GM21381 (cell line): ENCODE measurements around the gene MPHOSPH6.
"Not testable (repeated sequence)": the region's sequence is repeated elsewhere in the genome, so short reads cannot be mapped to it uniquely, and the experiment has no call there.

ENCODE experiments used
- ATAC-seq: cut with Tn5 transposase; IDR thresholded peaks from one replicate; pipeline ENCODE4 v1.9.1; 2021; ENCODE audit warnings: mild to moderate bottlenecking, moderate library complexity; ENCODE audit not compliant: unreplicated experiment

The MPHOSPH6 gene

DNA sequence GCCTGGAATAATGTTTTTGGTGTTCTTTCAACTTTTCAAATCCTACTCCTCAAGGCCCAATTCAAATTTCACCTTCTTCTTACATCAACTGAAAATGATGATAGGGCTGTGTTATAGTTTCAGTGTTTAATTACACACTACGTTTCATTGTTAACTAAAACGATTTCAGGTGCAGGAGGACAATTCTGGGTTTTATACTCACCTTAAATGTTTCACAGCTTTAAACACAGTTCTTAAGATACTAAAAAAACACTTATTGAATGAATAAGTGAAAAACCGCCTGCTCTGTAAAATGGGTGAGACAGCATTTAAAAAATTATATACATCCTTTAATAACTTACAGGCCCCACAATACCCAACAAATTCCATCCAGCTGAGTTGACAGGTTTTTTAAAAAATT is 6.2 kb upstream of the MPHOSPH6 start:
- no peak for ATAC-seq

DNA sequence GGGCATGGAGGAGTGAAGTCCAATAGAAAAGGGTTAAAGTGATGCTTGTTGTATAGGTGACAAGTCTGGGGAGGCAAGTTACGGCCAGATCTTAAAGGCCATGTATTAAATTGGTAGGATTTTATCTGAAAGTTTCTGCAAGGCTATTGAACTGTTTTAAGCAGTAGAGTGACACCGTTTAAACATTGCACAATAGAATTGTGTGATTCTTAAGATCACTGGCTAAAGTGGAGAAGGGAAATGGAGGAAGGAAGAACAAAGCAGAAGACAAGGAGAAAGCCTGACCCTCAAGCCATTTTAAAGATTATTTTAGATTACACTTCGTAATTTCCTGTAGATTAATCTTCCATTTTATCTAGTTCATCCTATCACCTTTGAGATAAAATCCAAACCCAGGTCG is 5.6 kb upstream of the MPHOSPH6 start:
- ATAC-seq, result no peak

DNA sequence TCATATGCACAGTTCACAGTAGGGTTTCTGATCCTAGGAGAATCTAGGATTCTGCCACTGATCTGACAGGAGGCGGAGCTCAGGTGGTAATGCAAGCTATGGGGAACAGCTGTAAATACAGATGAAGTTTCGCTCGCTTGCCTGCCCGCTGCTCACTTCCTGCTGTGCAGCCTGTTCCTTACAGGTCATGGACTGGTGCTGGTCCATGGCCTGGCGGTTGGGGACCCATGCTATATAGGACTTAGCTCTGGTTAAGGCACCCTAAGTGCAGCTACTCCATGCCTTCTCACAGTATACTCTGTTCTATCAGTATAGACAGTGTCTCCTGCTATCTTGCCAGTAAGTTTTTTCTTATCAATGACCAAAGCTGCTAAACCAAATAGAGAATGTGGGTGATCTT is 2.4 kb downstream of the MPHOSPH6 start:
- no peak for ATAC-seq

DNA sequence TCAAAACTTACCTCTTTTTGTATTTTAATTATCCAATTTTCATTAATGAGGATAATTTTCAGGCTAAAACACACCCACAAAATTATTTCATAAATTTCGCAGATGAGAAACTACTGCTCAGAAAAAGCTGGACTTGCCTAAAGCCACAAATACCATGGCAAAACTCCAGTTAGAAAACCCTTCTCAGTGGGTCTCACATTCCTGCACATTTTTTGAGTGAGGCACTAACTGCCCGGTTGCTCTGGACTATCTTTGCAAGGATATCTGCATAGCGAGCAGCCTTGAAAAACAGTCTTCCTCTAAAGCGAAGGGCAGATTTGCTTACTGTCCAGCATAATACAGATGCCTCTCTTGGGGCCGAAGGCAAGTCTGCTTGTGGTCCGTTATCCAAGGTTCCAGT is 9.8 kb downstream of the MPHOSPH6 start:
- no peak for ATAC-seq

DNA sequence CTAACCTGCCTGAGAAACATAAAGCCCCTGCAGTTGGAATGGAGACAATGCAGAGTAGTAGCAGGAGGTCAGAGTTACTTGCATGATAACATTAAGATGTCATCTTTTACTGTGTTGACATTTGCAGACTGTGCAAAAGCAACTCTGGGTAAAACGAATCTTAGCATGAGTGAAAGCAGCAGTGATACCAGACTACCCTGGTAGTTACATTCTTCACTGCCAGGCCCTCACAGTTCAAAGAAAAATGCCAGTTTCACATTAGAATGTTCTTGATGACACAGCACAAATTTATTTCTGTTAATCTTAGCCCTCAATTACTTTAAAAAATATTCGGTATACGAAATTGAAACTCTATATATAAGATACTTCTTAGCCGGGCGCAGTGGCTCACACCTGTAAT is 12.2 kb downstream of the MPHOSPH6 start:
- ATAC-seq, result no peak

DNA sequence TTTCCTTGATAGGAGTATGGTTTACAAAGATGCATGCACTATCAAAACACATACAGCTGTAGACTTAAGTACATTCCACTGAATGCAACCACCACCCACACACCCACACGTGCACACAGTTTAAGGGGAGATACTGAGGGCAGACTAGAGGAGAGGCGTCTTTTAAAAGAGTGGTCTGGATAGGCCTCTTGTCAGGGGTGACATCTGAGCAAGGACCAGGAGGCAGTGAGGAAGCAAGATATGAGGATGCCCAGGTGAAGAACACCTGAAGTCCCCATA is 12.6 kb downstream of the MPHOSPH6 start:
- no peak for ATAC-seq

DNA sequence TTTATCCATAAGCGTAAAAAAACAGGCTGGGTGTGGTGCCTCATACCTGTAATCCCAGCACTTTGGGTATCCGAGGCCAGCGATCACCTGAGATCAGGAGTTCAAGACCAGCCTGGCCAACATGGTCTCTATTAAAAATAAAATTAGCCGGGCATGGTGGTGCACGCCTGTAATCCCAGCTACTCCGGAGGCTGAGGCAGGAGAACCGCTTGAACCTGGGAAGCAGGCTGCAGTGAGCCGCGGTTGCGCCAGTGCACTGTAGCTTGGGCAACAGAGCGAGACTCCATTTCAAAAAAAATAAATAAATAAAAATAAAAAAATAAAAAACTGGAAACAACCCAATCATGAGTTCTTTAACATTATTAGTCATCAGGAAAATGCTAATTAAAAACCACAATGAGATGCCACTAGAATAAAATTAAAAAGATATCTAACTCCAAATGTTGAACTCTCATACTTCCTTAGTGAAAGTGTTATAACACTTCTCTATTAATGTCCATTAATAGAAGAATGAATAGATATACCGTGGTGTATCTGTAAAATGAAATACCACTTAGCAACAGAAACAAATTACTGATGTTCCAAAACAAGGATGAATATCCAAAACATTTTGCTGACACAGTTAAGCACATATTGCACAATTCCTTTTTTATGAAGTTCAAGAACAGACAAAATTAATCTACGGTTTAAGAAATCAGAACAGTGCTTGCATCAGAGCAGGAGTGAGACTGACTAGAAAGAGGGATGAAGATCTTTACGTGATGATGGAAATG is 13.1 kb downstream of the MPHOSPH6 start:
- ATAC-seq, result no peak

DNA sequence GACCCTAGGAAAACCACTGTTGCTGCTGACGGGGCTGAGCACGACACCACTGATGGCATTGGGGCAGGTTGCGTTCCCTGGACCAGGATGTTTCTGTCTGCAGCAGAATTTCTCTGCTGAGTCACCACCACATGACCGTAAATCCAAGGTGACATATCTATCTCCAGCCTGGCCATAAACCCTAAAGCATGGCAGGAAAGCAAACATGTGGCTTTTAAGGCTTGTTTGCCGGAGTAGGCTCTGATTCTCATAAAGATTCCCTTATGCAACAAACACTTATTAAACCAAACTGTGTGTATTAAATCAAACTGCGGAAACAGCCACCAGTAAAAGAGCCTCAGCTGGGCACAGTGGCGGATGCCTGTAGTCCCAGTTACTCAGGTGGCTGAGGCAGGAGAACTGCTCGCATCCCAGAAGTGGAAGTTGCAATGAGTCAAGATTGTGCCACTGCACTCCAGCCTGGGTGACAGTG is 17.3 kb downstream of the MPHOSPH6 start:
- no peak for ATAC-seq

DNA sequence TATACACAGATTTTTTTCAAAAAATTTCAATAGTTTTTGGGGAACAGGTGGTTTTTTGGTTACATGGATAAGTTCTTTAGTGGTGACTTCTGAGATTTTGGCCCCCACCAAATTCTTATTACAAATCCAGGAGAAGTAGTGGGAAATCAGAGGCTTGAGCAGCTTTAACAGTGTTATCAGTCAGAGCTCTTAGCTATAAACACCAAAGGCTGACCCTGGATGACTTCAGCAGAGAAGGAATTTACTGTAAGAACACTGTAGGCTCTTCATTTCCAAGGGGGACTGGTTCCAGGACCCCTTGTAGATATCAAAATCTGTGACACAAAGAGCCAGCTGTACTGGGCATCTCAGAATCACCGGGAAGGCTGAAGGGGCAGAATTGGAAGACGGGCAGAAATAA is 17.8 kb downstream of the MPHOSPH6 start:
- ATAC-seq, result no peak

DNA sequence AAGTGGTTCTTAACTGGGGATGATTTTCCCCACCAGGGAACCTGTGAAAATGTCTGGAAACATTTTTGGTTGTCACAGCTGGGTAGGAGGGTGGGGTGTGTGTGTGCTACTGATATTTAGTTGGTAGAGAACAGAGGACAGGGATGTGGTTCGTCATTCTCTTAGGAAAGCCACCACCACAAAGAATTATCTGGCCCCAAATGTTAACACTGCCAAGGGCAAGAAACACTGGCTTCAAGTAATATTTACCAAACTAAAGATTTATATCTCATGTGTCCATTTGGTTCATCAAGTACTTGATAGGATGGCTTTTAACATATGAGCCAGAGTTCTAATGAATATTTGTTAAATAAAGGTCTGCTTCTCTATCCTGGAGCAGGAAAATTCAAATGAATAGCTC is 19.5 kb downstream of the MPHOSPH6 start:
- ATAC-seq, result no peak

DNA sequence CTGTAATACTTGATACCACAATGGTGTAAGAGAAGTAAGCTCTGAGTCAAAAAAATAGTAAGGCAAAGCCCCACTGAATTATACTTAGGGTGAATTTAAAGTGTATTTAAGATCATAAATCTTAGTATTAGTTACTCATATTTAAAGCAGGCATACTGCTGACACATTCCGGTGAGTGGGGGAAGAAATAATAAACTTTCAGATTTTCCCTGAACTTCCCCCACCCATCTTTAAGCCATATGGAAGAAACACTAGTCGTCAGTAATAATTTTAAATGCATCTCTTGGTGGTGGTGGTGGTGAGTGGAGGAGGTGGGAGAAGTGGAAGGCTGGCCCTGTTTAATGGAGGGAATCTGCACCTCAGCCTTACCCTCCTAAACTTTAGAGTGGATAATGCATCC is 20.5 kb downstream of the MPHOSPH6 start:
- ATAC-seq, result no peak

DNA sequence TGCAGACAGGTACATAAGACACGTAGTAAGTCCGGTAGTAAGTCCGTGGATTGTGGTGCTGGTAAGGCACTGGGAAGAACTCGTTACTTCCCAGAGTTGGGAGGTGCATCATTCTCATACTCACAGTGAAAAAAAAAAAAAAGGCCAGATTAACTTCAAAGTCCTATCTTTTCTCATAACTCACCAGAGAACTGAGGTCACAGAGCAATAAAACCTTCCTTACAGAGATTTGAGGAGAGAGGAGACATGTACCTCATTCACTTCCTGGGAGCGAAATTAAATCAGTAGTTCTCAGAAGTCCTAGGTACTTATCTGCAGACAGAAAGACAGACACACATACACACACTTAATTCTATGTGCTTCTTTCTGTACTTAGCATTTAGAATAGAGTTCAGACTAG is 22.5 kb downstream of the MPHOSPH6 start:
- ATAC-seq, result no peak

DNA sequence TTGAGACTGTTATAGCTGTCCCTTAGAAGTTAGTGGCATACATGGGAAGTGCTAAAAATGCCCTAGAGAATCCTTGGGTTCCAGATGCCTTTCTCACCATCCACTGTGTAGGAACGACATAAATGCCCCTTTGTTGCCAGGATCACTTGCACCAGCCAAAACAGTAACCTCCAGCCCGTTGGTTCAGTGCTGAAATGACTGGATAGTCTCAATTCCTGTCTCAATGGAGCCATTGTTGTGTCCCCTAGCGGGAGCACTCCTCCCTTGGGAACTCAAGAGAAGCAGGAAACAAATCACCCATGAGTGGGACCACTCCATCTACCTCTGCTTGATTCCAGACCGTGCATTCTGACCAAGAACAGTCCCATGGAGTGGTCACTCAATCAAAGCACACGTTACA is 23.1 kb downstream of the MPHOSPH6 start:
- no peak for ATAC-seq

DNA sequence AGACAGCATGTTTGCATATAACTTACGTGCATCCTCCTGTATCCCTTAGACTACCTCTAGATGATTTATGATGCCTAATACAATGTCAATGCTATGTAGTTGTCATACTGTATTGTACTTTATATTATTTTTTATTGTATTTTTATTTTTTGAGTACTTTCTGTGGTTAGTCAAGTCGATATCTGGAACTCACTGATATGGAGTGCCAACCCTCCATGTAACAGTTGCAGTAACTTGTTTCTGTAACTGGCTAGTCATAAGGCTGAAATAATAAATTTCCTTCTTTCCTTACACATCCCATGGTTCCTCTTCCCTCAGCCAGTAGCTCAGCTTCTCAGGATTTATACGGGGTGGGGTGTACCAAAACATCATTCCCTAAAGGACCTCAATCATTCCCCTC is 23.5 kb downstream of the MPHOSPH6 start:
- no peak for ATAC-seq

DNA sequence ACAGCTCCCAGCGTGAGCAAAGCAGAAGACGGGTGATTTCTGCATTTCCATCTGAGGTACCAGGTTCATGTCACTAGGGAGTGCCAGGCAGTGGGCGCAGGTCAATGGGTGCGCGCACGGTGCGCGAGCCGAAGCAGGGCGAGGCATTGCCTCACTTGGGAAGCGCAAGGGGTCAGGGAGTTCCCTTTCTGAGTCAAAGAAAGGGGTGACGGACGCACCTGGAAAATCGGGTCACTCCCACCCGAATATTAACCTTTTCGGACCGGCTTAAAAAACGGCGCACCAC is 30.8 kb downstream of the MPHOSPH6 start:
- not testable (repeated sequence) for ATAC-seq

DNA sequence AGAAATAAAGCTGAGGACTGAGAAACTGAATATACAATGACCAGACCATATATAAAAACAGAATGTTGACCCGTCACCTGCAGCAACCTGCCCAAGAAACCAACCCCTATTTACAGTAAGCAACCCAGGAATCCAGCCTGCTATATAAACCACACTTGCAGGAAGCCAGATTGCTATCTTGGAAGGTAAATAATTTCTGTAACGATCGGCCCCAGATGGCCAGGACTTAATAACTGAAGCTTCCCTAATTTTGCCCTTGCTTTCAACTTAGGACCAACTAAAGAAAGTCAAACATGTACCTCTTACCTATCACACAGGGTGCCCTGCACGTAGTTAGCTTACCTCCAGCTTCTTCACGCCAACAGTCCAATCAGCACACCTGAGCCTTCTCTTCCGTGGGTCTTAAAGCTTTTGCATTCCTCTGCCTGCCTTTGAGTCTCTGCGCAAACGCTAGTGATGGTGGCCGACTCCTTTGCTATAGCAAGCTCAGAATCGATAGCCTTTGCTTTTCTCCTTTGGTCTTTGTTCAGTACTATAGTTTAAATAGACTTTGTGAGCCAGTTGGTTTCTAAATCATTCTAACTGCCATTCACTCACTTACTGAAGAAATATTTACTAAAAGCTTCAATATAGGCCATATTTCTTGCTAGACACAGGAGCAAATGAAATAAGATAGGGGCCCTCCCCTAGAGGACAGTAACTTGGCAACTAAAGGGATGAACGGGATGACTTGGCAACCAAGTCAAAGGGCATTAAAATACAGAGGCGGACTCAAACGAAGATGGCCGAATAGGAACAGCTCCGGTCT is 31.3 kb downstream of the MPHOSPH6 start:
- no peak for ATAC-seq

DNA sequence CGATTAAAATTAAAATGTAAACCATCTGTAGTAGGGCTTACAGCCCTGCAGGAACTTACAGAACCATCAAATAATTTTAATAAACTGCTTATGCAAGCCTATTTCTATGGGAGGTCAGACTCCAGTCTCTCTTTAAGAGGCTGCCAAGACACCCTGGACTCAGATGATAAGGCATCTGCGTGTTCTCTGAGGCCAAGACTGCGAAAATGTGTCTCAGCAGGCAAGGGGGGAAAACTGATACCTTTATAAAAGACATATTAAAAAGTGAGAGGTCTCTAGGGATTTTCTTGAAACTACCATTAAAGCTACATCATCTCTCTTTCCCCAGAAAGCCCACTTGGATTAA is 32.2 kb downstream of the MPHOSPH6 start:
- ATAC-seq, result no peak

DNA sequence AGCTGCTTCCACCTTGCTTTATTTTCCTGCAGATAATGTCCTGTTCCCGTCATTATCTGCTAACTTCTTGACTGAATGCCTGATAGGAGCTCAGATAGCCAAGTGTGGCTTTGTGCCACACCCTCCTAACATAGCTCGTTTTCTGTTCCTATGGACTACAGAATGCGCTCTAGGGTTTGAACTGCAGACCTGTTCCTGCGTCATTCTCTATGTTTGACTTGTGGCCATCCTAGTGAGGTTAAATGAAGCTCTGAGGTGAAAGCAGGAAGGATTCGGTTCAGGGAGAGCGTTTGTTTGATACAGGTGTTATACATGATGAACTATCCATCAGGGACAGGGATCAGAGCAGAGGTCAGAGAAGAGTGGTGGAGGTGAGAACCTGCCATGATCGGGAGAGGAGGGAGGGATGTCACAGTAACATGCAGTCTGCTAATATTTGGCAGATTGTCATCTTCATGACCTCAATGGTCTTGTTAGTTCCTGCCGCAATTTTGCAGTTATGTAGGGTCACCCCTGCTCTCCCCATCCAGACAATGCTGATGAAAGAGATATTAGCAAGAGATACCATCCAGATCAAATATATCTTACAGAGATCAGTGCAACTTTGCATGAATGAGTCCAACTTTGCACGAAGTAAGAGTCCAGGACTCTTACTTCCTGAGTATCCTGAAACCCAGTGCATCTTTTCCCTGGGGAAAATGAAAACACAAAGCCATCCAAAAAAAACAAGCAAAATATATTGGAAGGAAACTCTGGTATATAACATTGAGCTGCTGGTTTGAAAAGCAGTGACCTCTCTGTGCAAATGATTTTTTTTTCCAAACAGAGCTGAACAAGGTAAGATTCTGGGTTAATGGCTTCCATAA is 32.8 kb downstream of the MPHOSPH6 start:
- ATAC-seq, result no peak

DNA sequence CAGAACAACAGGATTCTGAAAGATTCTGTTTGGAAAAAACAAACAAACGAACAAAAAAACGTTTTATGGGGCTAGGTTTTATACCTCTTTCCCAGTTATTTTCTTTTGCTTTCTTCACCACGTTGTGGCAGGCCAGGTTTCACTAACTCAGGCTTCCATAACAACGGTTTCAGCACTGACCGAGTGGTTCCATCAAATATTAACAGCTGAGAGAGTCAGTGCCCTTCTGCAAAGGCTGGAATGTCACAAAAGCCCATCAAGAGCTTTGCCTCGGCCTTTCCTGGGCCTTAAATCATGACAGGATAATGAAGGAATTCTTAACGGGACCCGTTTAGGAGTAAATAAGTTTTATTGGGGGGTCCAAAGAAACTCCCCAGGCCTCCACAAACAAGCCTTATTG is 34.2 kb downstream of the MPHOSPH6 start:
- no peak for ATAC-seq

DNA sequence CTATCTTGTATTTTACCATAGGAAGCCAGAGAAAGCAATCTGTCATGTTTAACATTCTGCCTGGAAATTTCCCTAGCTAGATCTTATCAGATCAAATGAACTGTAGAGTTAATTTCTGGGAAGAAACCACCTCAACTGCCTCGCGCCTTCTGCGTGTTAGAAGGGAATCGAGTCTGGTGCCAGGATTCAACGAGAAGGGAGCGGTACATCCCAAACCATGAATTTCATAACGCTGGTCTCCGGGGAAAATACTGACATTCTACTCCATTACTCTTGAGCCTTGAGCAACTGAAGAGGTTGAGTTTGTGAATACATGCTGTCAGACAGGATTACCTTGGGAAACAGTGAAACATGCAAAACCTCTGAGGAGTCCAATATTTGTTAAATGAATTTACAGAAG is 35.2 kb downstream of the MPHOSPH6 start:
- ATAC-seq, result no peak

DNA sequence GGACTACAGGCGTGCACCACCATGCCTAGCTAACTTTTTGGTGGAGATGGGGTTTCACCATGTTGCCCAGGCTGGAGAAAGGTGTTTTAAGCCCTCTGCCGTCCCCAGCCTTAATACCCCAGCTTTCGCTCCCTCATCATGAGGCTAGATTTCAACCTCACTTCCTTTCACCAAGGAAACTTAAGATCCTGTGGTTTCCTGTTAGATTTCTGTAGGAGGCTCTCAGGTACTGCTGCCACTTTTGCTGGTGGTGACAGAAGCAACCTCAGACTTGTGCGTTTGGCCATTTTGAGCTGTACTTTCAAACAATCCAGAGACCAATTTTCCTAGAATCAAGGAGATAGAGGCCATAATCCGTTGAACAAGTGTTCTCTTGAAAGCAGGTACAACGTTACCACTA is 36.2 kb downstream of the MPHOSPH6 start:
- ATAC-seq, result no peak

DNA sequence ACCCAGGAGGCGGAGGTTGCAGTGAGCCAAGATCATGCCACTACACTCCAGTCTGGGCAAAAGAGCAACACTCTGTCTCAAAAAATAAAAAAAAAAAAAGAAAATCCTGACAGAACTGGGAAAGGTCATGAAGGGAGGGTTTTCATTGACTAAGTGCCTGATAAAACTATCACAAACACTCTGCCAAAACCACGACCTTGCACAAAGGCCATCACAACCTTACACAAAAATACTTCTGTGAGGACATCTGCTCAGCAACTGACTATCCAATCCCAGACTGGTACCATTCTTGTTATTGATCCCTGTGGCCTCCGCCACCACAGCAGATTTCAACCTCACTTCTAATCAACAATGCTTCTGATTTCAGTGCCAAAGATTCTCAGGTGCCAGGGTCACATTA is 40.1 kb downstream of the MPHOSPH6 start:
- no peak for ATAC-seq
